Measurements from ENCODE around the gene MAVS.

The MAVS gene

DNA sequence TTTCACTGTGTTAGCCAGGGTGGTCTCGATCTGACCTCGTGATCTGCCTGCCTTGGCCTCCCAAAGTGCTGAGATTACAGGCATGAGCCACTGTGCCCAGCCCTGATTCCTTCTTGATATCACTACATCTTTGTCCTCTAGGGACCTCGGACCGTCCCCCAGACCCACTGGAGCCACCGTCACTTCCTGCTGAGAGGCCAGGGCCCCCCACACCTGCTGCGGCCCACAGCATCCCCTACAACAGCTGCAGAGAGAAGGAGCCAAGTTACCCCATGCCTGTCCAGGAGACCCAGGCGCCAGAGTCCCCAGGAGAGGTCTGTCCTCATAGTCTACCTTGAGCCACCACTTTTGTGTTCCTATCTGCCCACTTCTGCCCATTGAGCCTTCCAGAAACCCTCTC lies 14.6 kb downstream of the MAVS start:
- TF ChIP-seq SIN3A (IDR thresholded peaks at IDR 0.05; ENCODE audit: borderline replicate concordance, insufficient read depth, low read length) = no peak

DNA sequence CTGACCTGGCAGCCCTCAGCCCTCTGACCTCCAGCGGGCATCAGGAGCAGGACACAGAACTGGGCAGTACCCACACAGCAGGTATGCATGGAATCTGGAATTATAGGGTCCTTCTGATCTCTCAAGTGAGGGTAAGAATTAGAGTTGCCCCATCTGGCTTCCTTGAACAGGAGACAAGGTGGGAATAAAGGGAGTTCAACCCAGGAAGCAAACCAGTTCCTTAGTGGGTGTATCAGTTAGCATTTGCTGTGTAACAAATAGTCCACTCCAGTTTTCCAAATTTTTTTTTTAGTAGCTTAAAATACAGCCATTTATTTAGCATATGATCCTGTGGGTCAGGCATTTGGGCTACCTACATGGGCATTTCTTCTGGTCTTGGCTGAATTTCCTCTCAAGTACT lies 15.7 kb downstream of the MAVS start:
- no peak for TF ChIP-seq FOXP2 (optimal IDR thresholded peaks at IDR 0.05; ENCODE audit: borderline replicate concordance, extremely low read depth, extremely low read length, insufficient read depth)
- TF ChIP-seq TAF1 (IDR thresholded peaks at IDR 0.05; ENCODE audit: borderline replicate concordance, insufficient read depth, low read length) = no peak
- no peak for TF ChIP-seq SIN3A (IDR thresholded peaks at IDR 0.05; ENCODE audit: borderline replicate concordance, insufficient read depth, low read length)
- TF ChIP-seq, protein P1, sequence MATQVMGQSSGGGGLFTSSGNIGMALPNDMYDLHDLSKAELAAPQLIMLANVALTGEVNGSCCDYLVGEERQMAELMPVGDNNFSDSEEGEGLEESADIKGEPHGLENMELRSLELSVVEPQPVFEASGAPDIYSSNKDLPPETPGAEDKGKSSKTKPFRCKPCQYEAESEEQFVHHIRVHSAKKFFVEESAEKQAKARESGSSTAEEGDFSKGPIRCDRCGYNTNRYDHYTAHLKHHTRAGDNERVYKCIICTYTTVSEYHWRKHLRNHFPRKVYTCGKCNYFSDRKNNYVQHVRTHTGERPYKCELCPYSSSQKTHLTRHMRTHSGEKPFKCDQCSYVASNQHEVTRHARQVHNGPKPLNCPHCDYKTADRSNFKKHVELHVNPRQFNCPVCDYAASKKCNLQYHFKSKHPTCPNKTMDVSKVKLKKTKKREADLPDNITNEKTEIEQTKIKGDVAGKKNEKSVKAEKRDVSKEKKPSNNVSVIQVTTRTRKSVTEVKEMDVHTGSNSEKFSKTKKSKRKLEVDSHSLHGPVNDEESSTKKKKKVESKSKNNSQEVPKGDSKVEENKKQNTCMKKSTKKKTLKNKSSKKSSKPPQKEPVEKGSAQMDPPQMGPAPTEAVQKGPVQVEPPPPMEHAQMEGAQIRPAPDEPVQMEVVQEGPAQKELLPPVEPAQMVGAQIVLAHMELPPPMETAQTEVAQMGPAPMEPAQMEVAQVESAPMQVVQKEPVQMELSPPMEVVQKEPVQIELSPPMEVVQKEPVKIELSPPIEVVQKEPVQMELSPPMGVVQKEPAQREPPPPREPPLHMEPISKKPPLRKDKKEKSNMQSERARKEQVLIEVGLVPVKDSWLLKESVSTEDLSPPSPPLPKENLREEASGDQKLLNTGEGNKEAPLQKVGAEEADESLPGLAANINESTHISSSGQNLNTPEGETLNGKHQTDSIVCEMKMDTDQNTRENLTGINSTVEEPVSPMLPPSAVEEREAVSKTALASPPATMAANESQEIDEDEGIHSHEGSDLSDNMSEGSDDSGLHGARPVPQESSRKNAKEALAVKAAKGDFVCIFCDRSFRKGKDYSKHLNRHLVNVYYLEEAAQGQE (IDR thresholded peaks at IDR 0.05; ENCODE audit: insufficient read depth in 1 of 2, low read depth in 2 of 2, low read length in 2 of 2) = no peak
- TF ChIP-seq POLR2AphosphoS5 (IDR thresholded peaks at IDR 0.05; ENCODE audit: low read depth, low read length) = no peak

DNA sequence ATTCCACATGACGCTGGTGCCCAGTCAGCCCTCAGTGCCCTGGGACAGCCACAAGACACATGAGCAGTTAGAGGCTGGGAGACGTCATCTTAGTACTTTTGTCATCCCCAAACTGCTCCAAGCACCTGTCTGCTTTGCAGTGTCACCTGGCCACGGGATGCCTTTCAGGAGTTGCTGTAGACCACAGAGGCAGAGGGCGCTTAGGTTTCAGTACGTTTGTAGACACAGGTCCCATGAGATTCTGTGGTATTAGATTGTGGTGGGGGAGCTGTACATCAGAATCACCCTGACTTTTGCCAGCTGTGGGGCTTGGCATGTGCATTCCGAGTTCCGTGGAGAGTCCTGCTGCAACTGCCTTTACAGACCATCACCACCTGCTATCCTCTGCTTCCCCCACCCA lies 16.7 kb downstream of the MAVS start:
- TF ChIP-seq SIN3A (IDR thresholded peaks at IDR 0.05; ENCODE audit: borderline replicate concordance, insufficient read depth, low read length) (no peak), TAF1 (IDR thresholded peaks at IDR 0.05; ENCODE audit: borderline replicate concordance, insufficient read depth, low read length) (no peak), POLR2AphosphoS5 (IDR thresholded peaks at IDR 0.05; ENCODE audit: low read depth, low read length) (no peak), FOXP2 (optimal IDR thresholded peaks at IDR 0.05; ENCODE audit: borderline replicate concordance, extremely low read depth, extremely low read length, insufficient read depth) (no peak)
- TF ChIP-seq, protein P1 (IDR thresholded peaks at IDR 0.05; ENCODE audit: insufficient read depth in 1 of 2, low read depth in 2 of 2, low read length in 2 of 2) = no peak

DNA sequence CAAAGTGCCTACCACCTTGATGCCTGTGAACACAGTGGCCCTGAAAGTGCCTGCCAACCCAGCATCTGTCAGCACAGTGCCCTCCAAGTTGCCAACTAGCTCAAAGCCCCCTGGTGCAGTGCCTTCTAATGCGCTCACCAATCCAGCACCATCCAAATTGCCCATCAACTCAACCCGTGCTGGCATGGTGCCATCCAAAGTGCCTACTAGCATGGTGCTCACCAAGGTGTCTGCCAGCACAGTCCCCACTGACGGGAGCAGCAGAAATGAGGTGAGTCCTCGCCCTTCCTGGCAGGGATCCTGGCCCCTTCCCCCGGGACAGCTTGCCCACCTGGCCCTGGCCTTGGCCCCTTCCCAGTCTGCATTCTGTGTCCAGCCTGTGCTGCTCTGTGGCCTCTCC lies 17.9 kb downstream of the MAVS start:
- TF ChIP-seq POLR2AphosphoS5 (IDR thresholded peaks at IDR 0.05; ENCODE audit: low read depth, low read length) (no peak), SIN3A (IDR thresholded peaks at IDR 0.05; ENCODE audit: borderline replicate concordance, insufficient read depth, low read length) (no peak), TAF1 (IDR thresholded peaks at IDR 0.05; ENCODE audit: borderline replicate concordance, insufficient read depth, low read length) (no peak), FOXP2 (optimal IDR thresholded peaks at IDR 0.05; ENCODE audit: borderline replicate concordance, extremely low read depth, extremely low read length, insufficient read depth) (no peak)
- TF ChIP-seq, protein P1 (IDR thresholded peaks at IDR 0.05; ENCODE audit: insufficient read depth in 1 of 2, low read depth in 2 of 2, low read length in 2 of 2) = no peak

DNA sequence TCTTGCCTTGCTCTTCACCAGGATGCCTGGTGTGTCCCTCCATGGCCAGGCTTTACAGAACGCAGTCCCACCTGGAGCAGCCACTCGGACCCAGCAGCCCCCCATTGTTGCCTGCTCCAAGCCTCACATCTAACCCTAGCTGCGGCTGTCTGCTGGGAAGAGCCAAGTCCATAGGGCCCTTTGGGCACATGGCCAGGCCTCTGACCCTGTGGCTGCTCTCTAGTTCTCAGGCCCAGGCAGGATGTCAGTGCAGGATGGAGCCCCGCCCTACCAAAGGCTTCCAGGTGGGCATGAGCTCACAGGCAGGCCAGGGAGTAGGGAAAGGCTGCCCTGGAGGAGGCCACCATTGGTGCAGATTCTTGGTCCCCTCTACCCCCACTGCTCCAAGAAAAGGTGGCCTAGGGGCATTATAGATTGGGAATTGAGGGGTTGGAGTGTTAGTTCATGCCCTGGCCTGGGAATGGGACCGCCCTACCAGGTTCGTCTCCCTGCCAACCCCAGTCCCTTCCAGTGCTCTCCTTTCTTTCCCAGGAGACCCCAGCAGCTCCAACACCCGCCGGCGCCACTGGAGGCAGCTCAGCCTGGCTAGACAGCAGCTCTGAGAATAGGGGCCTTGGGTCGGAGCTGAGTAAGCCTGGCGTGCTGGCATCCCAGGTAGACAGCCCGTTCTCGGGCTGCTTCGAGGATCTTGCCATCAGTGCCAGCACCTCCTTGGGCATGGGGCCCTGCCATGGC lies 18.7 kb downstream of the MAVS start:
- no peak for TF ChIP-seq SIN3A (IDR thresholded peaks at IDR 0.05; ENCODE audit: borderline replicate concordance, insufficient read depth, low read length)
- TF ChIP-seq POLR2AphosphoS5 (IDR thresholded peaks at IDR 0.05; ENCODE audit: low read depth, low read length) = no peak
- TF ChIP-seq, protein P1 (IDR thresholded peaks at IDR 0.05; ENCODE audit: insufficient read depth in 1 of 2, low read depth in 2 of 2, low read length in 2 of 2) = no peak
- TF ChIP-seq FOXP2 (optimal IDR thresholded peaks at IDR 0.05; ENCODE audit: borderline replicate concordance, extremely low read depth, extremely low read length, insufficient read depth) = no peak
- TF ChIP-seq TAF1 (IDR thresholded peaks at IDR 0.05; ENCODE audit: borderline replicate concordance, insufficient read depth, low read length) = no peak
